Measurements from ENCODE around the gene CMBL.
"Not testable (repeated sequence)": the region's sequence is repeated elsewhere in the genome, so short reads cannot be mapped to it uniquely, and the experiment has no call there.

The CMBL gene

GRCh38 chr5:10310066-10310779 is 2.5 kb upstream of the CMBL start:
- no peak for DNase-seq

- DNase-seq, result no peak
These were observed 1.1 kb upstream of the CMBL start for GRCh38 chr5:10308844-10309243.

GRCh38 chr5:10306806-10307205 is 896 bp downstream of the CMBL start:
- DNase-seq, result no peak

- no peak for DNase-seq
These were observed 1.6 kb downstream of the CMBL start for GRCh38 chr5:10306114-10306513.

GRCh38 chr5:10304932-10305331 is 2.8 kb downstream of the CMBL start:
- no peak for DNase-seq

GRCh38 chr5:10303699-10304170 is 4.0 kb downstream of the CMBL start:
- DNase-seq, result no peak

GRCh38 chr5:10303201-10303600 is 4.5 kb downstream of the CMBL start:
- no peak for DNase-seq

GRCh38 chr5:10301842-10302610 is 5.7 kb downstream of the CMBL start:
- no peak for DNase-seq

- no peak for DNase-seq
These were observed 6.4 kb downstream of the CMBL start for GRCh38 chr5:10301266-10301665.

GRCh38 chr5:10300246-10300645 is 7.5 kb downstream of the CMBL start:
- DNase-seq, result no peak

GRCh38 chr5:10297646-10298204 is 10.0 kb downstream of the CMBL start:
- no peak for DNase-seq

GRCh38 chr5:10295619-10296326 is 11.9 kb downstream of the CMBL start:
- DNase-seq, result no peak

GRCh38 chr5:10293907-10294662 is 13.6 kb downstream of the CMBL start:
- DNase-seq, result no peak

- no peak for DNase-seq
These were observed 15.9 kb downstream of the CMBL start for GRCh38 chr5:10291692-10292339.

- DNase-seq, result no peak
These were observed 17.3 kb downstream of the CMBL start for GRCh38 chr5:10290438-10290837.

- DNase-seq, result no peak
These were observed 17.7 kb downstream of the CMBL start for GRCh38 chr5:10289991-10290390.

- DNase-seq, result no peak
These were observed 18.3 kb downstream of the CMBL start for GRCh38 chr5:10289353-10289752.

GRCh38 chr5:10288592-10289219 is 19.0 kb downstream of the CMBL start:
- DNase-seq, result peak; percentile 34

GRCh38 chr5:10286862-10287227 is 20.9 kb downstream of the CMBL start:
- DNase-seq, result no peak

GRCh38 chr5:10286162-10286861 is 21.4 kb downstream of the CMBL start:
- DNase-seq, result no peak

- DNase-seq, result not testable (repeated sequence)
These were observed 22.3 kb downstream of the CMBL start for GRCh38 chr5:10285362-10285761.

All from activated CD8-positive, alpha-beta memory T cell treated with anti-CD3 and anti-CD28 coated beads, Interleukin-2, amount 50 U/mL, for 4 hours (primary cell).